Measurements from ENCODE around the gene TAOK1.
"Not testable (repeated sequence)": the region's sequence is repeated elsewhere in the genome, so short reads cannot be mapped to it uniquely, and the experiment has no call there.

The TAOK1 gene
- 243 to 271 reads per million in 2 donors for total RNA-seq

DNA sequence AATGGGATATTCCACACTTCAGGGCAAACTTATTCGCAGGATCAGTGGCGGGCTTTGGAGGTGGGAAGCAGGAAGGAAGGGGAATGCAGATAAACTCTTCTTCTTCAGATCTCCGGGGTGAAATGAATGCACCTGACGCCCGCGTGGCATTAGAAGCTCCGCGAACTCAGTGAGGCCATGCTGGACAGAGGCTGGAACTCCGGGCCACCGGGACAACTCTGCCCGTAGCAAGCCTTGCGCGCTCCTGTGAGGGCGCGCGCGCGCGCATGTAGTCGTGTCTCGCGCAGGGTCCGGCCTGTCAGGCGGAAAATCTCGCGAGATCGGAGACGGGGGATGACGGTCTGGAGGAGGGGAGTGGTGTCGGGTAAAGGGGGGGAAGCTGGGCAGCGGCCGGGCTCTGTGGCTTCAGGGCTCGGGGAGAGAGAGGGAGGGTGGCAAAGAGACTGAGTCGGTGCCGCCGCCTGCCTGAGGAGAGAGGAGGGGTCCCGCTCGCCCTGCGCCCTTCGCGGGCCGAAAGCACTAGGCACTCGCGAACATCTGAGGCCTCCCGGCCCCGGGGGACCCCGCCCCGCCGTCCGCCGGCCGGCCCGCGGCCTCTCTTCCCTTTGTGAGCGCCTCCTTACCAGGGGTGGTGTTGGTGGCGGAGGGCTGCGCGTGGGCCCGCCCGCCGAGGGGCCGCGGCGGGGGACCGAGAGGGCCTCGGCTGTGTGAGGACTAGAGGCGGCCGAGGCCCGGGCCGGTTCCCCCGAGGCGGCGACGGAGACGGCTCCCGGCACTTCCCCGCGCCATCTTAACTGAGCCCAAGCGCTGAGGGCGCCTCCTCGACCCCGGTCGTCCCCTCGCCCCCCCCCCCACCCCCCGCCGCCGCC, at the start of gene TAOK1:
TSS of gene TAOK1 (plus strand) at position 382 of the 869 bp plus-strand sequence. CDS start 61,186 bp downstream, outside the sequence.
- peak; percentile 84 for DNase-seq

GRCh38 chr17:29341726-29342125, 48.4 kb upstream of the TAOK1 start:
- DNase-seq = no peak

GRCh38 chr17:29342158-29342765, 47.9 kb upstream of the TAOK1 start:
- no peak for DNase-seq

DNA sequence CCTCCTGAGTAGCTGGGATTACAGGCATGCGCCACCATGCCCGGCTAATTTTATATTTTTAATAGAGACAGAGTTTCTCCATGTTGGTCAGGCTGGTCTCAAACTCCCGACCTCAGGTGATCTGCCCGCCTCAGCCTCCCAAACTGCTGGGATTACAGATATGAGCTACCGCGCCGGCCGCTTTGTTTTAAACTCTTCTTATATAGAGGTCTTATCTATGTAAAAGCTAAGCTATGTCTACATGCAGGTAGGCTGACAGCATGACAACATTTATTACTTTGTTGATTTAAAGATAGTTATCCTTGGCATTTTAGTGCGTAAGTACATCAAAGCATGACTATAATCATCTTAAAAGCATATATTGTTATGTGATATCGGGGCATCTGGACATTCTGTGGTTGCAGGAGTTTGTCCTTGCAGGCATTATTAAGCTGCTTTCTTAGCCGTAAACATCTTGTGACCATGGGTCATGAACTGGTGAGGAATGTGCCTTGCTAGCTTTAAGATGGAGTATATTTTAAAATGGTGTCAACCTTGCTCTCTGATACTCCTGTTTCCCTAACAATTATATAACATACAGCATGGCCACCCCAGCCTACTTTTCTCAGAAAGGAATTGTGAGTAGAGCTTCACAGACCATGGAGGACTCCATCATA, 45.8 kb upstream of the TAOK1 start:
- no peak for DNase-seq

DNA sequence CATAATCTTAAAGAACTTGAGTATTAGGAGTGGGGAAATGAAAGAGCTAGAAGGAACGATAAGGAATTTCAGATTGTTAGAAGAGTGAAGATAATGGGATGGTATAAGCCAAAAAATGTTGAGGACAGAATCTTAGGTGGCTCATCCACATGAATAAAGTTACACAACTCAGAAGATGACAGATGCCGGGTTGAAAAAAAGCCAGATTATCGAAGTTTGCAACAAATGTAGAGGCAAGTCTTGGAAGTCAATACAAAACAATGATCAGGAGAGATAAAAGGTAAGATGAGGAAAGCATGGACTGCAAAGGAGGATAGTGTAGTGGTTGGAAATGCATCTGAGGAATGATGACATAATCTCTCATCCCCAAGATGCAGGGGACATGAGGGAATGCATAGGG, 45.1 kb upstream of the TAOK1 start:
- DNase-seq = no peak

GRCh38 chr17:29345470-29345869, 44.7 kb upstream of the TAOK1 start:
- not testable (repeated sequence) for DNase-seq

DNA sequence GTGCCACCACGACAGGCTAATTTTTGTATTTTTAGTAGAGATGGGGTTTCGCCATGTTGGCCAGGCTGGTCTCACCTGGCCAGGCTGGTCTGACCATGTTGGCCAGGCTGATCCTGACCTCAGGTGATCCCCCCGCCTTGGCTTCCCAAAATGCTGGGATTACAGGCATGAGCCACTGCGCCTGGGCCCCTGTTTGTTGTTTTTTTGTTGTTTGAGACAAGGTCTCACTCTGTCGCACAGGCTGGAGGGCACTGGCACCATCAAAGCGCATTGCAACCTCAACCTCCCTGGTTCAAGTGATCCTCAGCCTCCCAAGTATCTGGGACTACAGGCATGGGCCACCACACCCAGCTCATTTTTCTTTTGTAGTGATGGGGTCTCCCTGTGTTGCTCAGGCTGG, 43.7 kb upstream of the TAOK1 start:
- DNase-seq = no peak

DNA sequence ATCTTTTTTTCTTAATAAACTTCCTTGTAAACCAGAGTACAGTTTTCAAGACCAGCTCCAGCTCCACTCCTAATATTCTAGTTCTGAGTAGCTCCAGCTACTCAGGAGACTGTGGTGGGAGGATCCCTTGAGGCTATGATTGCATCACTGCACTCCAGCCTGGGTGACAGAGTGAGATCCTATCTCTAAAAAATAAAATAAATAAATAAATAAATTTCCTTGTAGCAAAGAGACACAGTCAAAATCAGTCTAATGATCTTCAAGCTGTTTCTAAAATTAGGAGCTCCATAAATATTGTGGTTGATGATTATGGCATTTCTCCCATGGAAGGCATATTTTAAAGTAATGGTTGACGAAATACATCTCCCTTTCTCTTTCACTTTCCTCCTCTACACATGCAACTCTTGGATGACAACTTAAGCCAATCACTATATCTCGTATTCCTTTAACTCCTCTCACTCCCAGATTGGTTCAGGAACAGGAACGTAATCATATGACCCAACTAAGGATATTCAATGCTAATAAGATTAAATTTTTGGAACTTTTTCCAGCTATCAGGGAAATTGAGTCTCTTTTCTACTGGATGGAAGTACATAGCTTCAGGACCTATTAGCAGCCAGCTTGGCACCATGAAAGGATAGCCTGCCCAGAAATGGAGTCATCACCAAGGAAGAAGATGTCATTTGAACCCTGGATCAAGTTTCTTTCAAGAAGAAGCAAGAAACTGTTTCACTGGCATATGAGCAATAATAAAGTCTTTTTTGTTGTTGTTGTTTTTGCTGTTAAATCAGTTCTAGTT, 42.1 kb upstream of the TAOK1 start:
- no peak for DNase-seq

DNA sequence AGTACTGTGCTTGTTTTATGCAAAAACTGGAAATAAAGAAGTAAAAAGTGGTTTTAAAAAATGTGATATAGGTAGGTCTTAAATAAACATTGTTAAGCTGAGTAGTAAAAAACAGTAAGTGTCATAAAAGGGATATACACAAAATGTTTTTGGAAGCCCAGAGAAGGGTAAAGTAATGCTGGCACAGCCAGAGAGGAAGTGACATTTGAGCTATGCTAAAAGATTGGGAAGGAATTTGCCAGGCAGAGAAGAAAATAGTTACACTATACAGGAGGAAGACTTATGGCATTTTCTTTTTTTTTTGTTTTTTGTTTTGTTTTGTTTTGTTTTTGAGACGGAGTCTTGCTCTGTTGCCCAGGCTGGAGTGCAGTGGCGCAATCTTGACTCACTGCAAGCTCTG, 40.8 kb upstream of the TAOK1 start:
- DNase-seq = no peak

- no peak for DNase-seq
Measured at GRCh38 chr17:29352146-29352545, 38.0 kb upstream of the TAOK1 start.

DNA sequence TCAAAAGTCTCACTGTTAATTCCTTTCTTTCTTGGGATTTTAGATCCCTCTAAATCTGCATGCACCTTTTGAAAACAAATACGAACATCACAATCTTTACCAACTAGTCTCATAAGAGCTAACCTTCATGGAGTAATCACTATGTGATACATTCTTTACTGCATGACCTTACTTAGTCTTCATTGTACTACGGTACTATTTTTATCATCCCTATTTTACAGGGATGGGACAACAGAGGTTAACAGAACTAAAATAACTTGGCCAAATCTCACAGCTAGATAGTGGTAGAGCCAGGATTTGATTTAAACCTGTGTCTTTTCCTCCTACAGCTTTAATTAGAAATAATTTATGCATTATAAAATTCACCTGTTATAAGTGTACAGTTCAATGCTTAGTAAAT, 32.9 kb upstream of the TAOK1 start:
- no peak for DNase-seq

DNA sequence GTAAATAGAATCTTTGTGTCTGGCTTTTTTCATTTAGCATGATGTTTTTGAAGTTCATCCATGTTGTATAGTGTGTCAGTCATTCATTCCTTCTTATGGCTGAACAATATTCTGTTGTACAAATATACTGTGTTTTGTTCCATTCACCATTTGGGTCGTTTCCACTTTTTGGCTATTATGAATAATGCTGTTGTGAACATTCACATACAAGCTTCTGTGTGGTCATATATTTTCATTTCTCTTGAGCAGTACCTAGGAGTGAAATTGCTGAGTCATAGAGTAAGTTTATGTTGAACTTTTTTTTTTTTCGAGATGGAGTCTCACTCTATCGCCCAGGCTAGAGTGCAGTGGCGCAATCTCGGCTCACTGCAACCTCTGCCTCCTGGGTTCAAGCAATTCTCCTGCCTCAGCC, 32.3 kb upstream of the TAOK1 start:
- no peak for DNase-seq

DNA sequence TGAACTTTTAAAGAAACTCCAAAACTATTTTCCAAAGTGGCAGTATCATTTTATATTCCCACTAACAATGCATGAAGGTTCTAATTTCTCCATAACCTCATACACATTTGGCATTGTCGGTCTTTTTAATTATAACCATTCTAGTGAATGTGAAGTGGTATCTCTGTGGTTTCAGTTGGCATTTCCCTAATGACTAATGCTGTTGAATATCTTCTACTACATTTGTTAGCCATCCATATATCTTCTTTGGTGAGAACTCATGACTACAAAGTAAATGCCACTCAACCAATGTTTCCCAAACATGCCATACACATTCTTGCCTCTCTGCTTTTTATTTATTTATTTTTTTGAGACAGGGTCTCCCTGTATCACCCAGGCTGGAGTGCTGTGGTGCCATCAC, 31.7 kb upstream of the TAOK1 start:
- DNase-seq = no peak

- DNase-seq = no peak
Measured at GRCh38 chr17:29359777-29360176, 30.4 kb upstream of the TAOK1 start.

GRCh38 chr17:29363716-29364115, 26.4 kb upstream of the TAOK1 start:
- no peak for DNase-seq

- DNase-seq = no peak
Measured at GRCh38 chr17:29364691-29365090, 25.5 kb upstream of the TAOK1 start.

GRCh38 chr17:29368161-29368560, 22.0 kb upstream of the TAOK1 start:
- DNase-seq = no peak

- DNase-seq = no peak
Measured at GRCh38 chr17:29368926-29369325, 21.2 kb upstream of the TAOK1 start.

GRCh38 chr17:29369831-29370735, 20.1 kb upstream of the TAOK1 start:
- no peak for DNase-seq

DNA sequence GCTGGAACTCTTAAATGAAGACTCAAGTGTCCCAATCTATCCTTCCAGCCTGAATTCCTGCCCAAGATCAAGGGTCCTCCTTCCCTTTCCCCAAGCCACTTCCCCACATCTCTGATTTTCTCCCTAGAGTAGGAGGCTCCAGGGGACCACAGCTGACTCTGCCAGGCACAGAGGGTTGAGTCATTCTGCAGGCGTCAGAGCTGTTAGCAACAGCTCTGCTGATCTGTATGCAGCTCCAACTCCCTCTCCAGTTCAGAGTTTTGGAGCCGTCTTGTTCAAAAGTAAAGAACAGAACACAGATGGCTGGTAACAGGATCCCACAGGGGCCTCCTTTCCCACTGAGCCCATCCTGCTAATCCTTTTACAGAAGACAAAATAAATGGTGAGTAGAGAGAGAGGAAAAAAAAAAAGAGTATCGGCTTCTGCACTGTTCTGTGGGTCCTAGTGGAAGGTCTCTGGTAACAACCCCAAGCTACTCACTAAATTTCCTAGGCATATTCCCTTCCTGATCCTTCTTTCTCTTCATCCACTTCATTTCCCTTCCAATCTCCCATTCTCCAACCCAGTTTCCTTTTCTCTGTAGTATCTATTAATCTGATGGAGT, 13.4 kb upstream of the TAOK1 start:
- DNase-seq = no peak

GRCh38 chr17:29378500-29378899, 11.7 kb upstream of the TAOK1 start:
- no peak for DNase-seq

Data from activated gamma-delta T cell (primary cell).